GM18498 (cell line): ENCODE measurements around the gene DNAJC3.

Experiments used
- ATAC-seq: cut with Tn5 transposase; IDR thresholded peaks from one replicate; pipeline ENCODE4 v1.9.1; 2021; ENCODE audit warnings: mild to moderate bottlenecking, moderate library complexity; ENCODE audit not compliant: unreplicated experiment

Gene DNAJC3

DNA sequence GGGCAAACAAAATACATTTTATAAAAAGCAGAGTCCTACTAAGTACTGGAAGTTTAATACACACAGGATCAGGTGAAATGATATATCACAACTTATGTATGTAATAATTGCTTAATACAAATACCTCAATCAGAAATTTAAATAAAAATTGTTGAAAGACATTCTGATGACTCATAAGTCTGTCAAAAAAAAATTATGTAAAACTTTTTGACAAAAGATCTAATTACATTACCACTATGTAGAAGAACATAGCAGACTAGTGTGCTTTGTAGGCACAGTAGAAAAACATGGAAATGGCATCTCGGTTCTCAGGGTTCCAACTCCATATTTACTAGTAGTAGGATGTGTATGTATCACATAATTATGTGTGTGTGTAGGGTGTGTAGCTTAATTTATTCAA is 156.2 kb downstream of the DNAJC3 start:
- ATAC-seq = no peak

DNA sequence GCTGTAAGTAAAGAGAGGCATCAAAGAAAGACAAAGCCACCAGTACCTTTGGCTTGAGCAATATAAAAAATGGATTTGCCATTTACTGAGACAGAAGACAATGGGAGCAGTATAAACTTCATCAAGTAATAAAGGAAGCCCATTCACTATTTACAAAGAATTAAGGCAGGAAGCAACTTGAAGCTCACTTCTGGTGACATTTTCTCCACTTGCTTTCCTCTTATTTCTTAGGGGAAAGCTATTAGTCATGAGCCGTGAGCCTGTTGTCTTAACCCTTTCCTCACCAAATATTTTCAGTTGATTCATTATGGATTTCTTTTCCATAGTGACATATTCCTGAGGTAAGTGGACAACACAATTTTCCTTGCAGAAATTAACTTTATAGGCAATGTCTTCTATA is 156.8 kb downstream of the DNAJC3 start:
- no peak for ATAC-seq

DNA sequence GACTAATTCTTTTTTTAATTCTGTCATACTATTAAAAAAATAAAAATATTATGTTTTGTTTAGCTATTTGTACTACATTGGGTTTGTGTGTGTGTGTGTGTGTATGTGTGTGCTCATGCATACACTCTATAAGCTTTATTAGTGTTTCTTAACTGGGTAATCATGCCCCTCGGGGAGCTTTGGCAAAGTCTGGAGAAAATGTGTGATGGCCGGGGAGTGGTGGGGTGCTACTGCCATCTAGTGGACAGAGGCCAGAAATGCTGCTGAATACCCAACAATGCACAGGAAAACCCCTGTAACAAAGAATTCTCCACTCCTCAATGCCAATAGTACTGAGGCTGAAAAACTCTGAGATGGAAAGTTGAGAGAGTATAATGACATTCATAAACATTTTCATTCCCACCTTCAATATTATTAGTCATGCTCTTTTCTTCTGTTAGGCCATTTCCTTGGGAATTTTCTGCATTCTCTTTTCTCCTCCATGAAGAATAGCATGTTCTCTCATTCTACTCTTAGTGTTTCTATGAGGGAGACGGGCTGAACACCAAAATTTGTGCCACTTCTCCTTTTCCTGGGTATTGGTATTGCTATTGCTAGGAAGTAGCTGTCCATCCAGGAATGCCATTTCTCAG is 157.3 kb downstream of the DNAJC3 start:
- peak; percentile 89 for ATAC-seq

DNA sequence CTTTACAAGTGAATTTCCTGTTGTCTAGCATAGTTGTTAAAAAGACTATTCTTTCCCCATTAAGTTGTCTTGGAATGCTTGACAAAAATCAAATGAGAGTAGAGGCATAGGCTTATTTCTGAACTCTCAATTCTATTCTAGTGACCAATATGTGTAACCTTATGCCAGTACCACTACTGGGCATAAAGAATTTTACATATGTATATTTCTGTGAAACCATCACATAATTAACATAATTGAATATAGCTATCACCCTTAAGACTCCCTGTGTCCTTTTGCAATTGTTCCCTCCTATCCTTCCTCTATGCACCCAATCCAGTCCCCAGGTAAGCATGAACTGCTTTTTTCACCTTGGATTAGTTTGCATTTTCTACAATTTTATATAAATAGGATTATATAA is 165.0 kb downstream of the DNAJC3 start:
- ATAC-seq = no peak

DNA sequence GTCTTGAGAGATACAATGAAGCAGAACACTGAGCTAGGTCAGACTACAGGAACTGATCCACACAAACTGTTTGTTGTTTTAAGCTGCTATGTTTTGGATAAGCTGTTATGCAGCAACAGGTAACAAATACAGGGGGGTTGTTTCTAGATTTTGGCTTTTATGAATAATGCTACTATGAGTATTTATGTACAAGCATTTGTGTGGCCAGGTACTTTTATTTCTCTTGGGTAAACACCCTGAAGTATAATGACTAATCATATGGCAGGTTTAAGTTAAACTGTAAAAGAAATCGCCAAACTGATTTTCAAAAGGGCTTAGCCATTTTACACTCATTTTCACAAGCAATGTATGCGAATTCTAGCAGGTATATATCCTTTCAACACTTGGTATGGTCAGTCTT is 166.0 kb downstream of the DNAJC3 start:
- ATAC-seq = no peak
